ENCODE data around the gene SPOP. TPM values are rescaled to one million over a fixed set of nuclear protein-coding genes. Genes with fewer than 3 reads are reported as not detected.

Gene SPOP
- total and polyA plus RNA-seq, 9 of the 15 experiments (the other 6 are each of a cell fraction or from before 2014, with no cell fraction given): 34.2 to 65.9 (median 39.7) TPM

DNA sequence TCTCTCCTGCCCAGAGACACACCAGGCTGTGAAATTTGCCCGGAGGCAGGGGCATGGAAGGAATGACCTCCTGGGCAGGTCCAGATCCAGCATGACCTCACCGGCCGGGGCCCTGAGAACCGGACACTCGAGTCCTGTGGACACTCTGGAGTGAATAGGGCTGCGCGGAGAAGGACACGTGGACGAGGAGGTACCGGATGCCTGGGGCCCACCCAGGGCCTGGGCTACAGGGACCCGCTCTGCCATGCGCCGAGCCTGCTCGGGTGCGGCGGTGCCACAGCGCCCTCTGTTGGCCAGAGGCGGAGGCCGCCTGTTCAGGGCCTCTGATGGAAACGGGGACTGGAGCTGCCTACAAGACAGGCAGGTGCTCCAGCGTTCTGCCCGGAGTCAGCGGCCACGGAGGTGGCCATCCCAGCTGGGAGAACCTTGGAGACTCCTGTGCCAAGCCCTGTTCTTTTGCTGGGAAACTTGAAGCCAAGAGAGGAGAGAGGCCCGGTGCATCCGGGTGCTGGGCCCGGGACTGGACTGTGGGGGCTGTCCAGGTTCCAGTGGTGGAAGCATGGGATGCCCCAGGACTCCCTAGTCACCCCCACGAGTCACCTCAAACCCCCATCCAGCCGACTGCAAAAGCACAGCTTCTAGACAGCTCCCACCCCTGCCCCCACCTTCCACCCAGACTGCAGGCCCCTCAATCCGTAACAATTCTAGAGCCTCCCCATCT is 121.5 kb downstream of the SPOP start (continued):
- no peak for TF ChIP-seq KAT7 (CRISPR knock-in tag; IDR thresholded peaks at IDR 0.05; ENCODE audit: borderline replicate concordance)
- no peak for TF ChIP-seq FOXA1 (IDR thresholded peaks at IDR 0.05; ENCODE audit: borderline replicate concordance)
- TF ChIP-seq ZBTB1 (CRISPR knock-in tag; IDR thresholded peaks at IDR 0.05; ENCODE audit: borderline replicate concordance, low read depth): no peak
- no peak for TF ChIP-seq ZBTB17 (CRISPR knock-in tag; IDR thresholded peaks at IDR 0.05)
- no peak for TF ChIP-seq ZNF586 (CRISPR knock-in tag; conservative IDR thresholded peaks at IDR 0.05)
- no peak for TF ChIP-seq TBP (optimal IDR thresholded peaks at IDR 0.05; ENCODE audit: low read depth, low read length)
- no peak for TF ChIP-seq PCBP1 (IDR thresholded peaks at IDR 0.05; ENCODE audit: low read depth, low read length, poor library complexity, severe bottlenecking)
- no peak for TF ChIP-seq ZSCAN29 (IDR thresholded peaks at IDR 0.05)
- peak; percentile 45; the same call in 1 of the 2 replicates for TF ChIP-seq CREM (IDR thresholded peaks at IDR 0.05; ENCODE audit: low read depth)
- TF ChIP-seq, protein P1, sequence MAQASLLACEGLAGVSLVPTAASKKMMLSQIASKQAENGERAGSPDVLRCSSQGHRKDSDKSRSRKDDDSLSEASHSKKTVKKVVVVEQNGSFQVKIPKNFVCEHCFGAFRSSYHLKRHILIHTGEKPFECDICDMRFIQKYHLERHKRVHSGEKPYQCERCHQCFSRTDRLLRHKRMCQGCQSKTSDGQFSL (CRISPR knock-in tag; IDR thresholded peaks at IDR 0.05): peak; percentile 55; the same call in 1 of the 2 replicates
- TF ChIP-seq, protein P1 (tag; IDR thresholded peaks at IDR 0.05): no peak
- no peak for TF ChIP-seq ATF7 (IDR thresholded peaks at IDR 0.05)
- TF ChIP-seq RBM34 (IDR thresholded peaks at IDR 0.05; ENCODE audit: borderline replicate concordance, insufficient read depth, low read length): no peak
- TF ChIP-seq, protein P2, sequence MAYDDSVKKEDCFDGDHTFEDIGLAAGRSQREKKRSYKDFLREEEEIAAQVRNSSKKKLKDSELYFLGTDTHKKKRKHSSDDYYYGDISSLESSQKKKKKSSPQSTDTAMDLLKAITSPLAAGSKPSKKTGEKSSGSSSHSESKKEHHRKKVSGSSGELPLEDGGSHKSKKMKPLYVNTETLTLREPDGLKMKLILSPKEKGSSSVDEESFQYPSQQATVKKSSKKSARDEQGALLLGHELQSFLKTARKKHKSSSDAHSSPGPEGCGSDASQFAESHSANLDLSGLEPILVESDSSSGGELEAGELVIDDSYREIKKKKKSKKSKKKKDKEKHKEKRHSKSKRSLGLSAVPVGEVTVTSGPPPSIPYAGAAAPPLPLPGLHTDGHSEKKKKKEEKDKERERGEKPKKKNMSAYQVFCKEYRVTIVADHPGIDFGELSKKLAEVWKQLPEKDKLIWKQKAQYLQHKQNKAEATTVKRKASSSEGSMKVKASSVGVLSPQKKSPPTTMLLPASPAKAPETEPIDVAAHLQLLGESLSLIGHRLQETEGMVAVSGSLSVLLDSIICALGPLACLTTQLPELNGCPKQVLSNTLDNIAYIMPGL (CRISPR knock-in tag; IDR thresholded peaks at IDR 0.05): no peak
- TF ChIP-seq, protein P3, sequence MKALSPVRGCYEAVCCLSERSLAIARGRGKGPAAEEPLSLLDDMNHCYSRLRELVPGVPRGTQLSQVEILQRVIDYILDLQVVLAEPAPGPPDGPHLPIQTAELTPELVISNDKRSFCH (CRISPR knock-in tag; IDR thresholded peaks at IDR 0.05): no peak
- TF ChIP-seq, protein P3 (tag; IDR thresholded peaks at IDR 0.05): no peak; the same call in 1 of the 2 replicates
- TF ChIP-seq CBFA2T2 (conservative IDR thresholded peaks at IDR 0.05): no peak
- peak in 1 of 2 experiments; percentile 36; a peak in 1 of 4 replicates for TF ChIP-seq HDAC1 (IDR thresholded peaks at IDR 0.05)
- peak; percentile 75 to 82 for TF ChIP-seq NRF1 (conservative IDR thresholded peaks at IDR 0.05 in 1 of 2, IDR thresholded peaks at IDR 0.05 in 1 of 2)
- peak in 1 of 2 experiments; percentile 16; a peak in 1 of 4 replicates for TF ChIP-seq RCOR1 (IDR thresholded peaks at IDR 0.05; ENCODE audit: borderline replicate concordance in 1 of 2, low read depth in 2 of 2, low read length in 2 of 2)
- TF ChIP-seq WHSC1 (IDR thresholded peaks at IDR 0.05; ENCODE audit: low read length): no peak
- TF ChIP-seq MEF2D (tag; conservative IDR thresholded peaks at IDR 0.05; ENCODE audit: low read depth): no peak
- TF ChIP-seq LCOR (CRISPR knock-in tag; IDR thresholded peaks at IDR 0.05): peak; percentile 37; the same call in 1 of the 2 replicates
- TF ChIP-seq, protein P4, sequence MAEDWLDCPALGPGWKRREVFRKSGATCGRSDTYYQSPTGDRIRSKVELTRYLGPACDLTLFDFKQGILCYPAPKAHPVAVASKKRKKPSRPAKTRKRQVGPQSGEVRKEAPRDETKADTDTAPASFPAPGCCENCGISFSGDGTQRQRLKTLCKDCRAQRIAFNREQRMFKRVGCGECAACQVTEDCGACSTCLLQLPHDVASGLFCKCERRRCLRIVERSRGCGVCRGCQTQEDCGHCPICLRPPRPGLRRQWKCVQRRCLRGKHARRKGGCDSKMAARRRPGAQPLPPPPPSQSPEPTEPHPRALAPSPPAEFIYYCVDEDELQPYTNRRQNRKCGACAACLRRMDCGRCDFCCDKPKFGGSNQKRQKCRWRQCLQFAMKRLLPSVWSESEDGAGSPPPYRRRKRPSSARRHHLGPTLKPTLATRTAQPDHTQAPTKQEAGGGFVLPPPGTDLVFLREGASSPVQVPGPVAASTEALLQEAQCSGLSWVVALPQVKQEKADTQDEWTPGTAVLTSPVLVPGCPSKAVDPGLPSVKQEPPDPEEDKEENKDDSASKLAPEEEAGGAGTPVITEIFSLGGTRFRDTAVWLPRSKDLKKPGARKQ (CRISPR knock-in tag; IDR thresholded peaks at IDR 0.05): no peak
- TF ChIP-seq ZBTB8A (IDR thresholded peaks at IDR 0.05; ENCODE audit: partially characterized antibody): no peak
